A549 (cell line): ENCODE data around the gene TNNT2. TPM values are rescaled to one million over a fixed set of nuclear protein-coding genes. Genes with fewer than 3 reads are reported as not detected.
A peak's percentile ranks its signal among the peaks of the same experiment; 100 is the strongest.

Experiments used
- ATAC-seq, 2 experiments: fragments of 200-7000 bp in 1 of 2; fragments of >200 bp in 1 of 2; cut with Nextera tagmentation in 1 of 2; cut with Tn5 transposase in 1 of 2; 3 replicates each; pipeline versions ENCODE4 v1.8.0 to v1.9.1; 2018 to 2020; ENCODE audit warnings: mild to moderate bottlenecking in 1 of 2, moderate library complexity in 1 of 2
- CTCF ChIA-PET: fragments of 300-600 bp; sonication (Branson Sonifier 250); formaldehyde crosslinking; extraction: SDS; loops from one replicate; lab custom pipeline; 2021; ENCODE audit warnings: antibody characterized with exemption, inconsistent platforms; lab: Yijun Ruan, JAX
- POLR2A ChIA-PET: fragments of 350-600 bp; formaldehyde crosslinking; extraction: SDS; loops from one replicate; lab custom pipeline; 2021; ENCODE audit warnings: antibody characterized with exemption, inconsistent platforms; lab: Yijun Ruan, JAX
- DNase-seq, 2 experiments: peaks; one replicate each; pipeline versions ENCODE4 v3.0.0 to v3.0.0-alpha.2; 2011 to 2016; ENCODE audit warnings: low read depth in 1 of 2, low spot score in 1 of 2
- FAIRE-seq: peaks from 2 replicates; lab custom pipeline; 2011; peaks lifted over from hg19 to GRCh38; lab: Jason Lieb, UNC
- H3K27ac ChIP-seq, 2 experiments: fragments of >200 bp; sonication (Bioruptor Twin); formaldehyde crosslinking; 3 replicates each; pipeline ENCODE4 v1.5.1; 2016 to 2017
- H3K4me1 ChIP-seq: fragments of >200 bp; sonication (Bioruptor Twin); formaldehyde crosslinking; 3 replicates; pipeline ENCODE4 v1.6.1; 2016
- H3K4me2 ChIP-seq: fragments of >200 bp; sonication (Bioruptor Twin); formaldehyde crosslinking; 3 replicates; pipeline ENCODE4 v1.6.1; 2016
- H3K4me3 ChIP-seq: fragments of >200 bp; sonication (Bioruptor Twin); formaldehyde crosslinking; 3 replicates; pipeline ENCODE4 v1.5.1; 2016
- H3K9me3 ChIP-seq: fragments of >200 bp; sonication (Bioruptor Twin); formaldehyde crosslinking; 3 replicates; pipeline ENCODE4 v1.6.1; 2016
- CBX8 ChIP-seq: fragments of 200-600 bp; sonication (generic); IDR thresholded peaks from 2 replicates; pipeline ENCODE4 v1.6.1; 2016
- CEBPB ChIP-seq, 2 experiments: fragments of >200 bp in 1 of 2; sonication (Bioruptor Twin) in 1 of 2; formaldehyde crosslinking in 1 of 2; IDR thresholded peaks; 2 replicates each; pipeline ENCODE4 v1.6.1; 2012 to 2016
- CHD4 ChIP-seq: fragments of 200-600 bp; sonication (generic); IDR thresholded peaks from 2 replicates; pipeline ENCODE4 v1.6.1; 2016; ENCODE audit warnings: antibody characterized with exemption, mild to moderate bottlenecking, borderline replicate concordance
- E2F6 ChIP-seq: IDR thresholded peaks from 2 replicates; pipeline ENCODE4 v1.6.1; 2012; ENCODE audit warnings: low read depth, borderline replicate concordance
- EHF ChIP-seq: fragments of 250-450 bp; sonication (Bioruptor Pico); IDR thresholded peaks from 2 replicates; pipeline ENCODE4 v1.5.0; 2020; ENCODE audit warnings: mild to moderate bottlenecking
- ESRRA ChIP-seq: fragments of 150-350 bp; IDR thresholded peaks from 2 replicates; pipeline ENCODE4 v1.6.1; 2014; ENCODE audit warnings: mild to moderate bottlenecking, low read length, borderline replicate concordance
- FOSL2 ChIP-seq, 2 experiments: fragments of 450-650 bp in 1 of 2; fragments of >200 bp in 1 of 2; sonication (Bioruptor Twin) in 1 of 2; formaldehyde crosslinking; IDR thresholded peaks; 2 replicates each; pipeline versions ENCODE4 v1.5.0 to v1.6.1; 2016 to 2020; ENCODE audit warnings: mild to moderate bottlenecking in 1 of 2, moderate library complexity in 1 of 2
- FOXS1 ChIP-seq: fragments of 250-450 bp; sonication (Bioruptor Pico); IDR thresholded peaks from 2 replicates; pipeline ENCODE4 v1.5.0; 2020; ENCODE audit warnings: mild to moderate bottlenecking, moderate library complexity
- HOXB13 ChIP-seq: fragments of 250-450 bp; sonication (Bioruptor Pico); IDR thresholded peaks from 2 replicates; pipeline ENCODE4 v1.5.0; 2020; ENCODE audit warnings: low read depth, mild to moderate bottlenecking, moderate library complexity
- HOXB5 ChIP-seq: fragments of 250-450 bp; sonication (Bioruptor Pico); IDR thresholded peaks from 2 replicates; pipeline ENCODE4 v1.5.0; 2020; ENCODE audit warnings: mild to moderate bottlenecking, moderate library complexity
- KDM5A ChIP-seq: fragments of 200-600 bp; sonication (generic); IDR thresholded peaks from 2 replicates; pipeline ENCODE4 v1.6.1; 2016; ENCODE audit warnings: antibody characterized with exemption, mild to moderate bottlenecking
- MAFK ChIP-seq: fragments of 450-650 bp; IDR thresholded peaks from 2 replicates; pipeline ENCODE4 v1.6.1; 2014; ENCODE audit not compliant: partially characterized antibody
- MAZ ChIP-seq: fragments of 150-350 bp; IDR thresholded peaks from 2 replicates; pipeline ENCODE4 v1.6.1; 2014; ENCODE audit warnings: antibody characterized with exemption, low read depth, low read length, borderline replicate concordance
- NPAS2 ChIP-seq: fragments of 250-450 bp; sonication (Bioruptor Pico); IDR thresholded peaks from 2 replicates; pipeline ENCODE4 v1.8.0; 2022; ENCODE audit warnings: mild to moderate bottlenecking, moderate library complexity, borderline replicate concordance
- PHF8 ChIP-seq: fragments of 200-600 bp; sonication (generic); IDR thresholded peaks from 2 replicates; pipeline ENCODE4 v1.6.1; 2016; ENCODE audit warnings: low read depth, mild to moderate bottlenecking, antibody characterized with exemption, moderate library complexity, borderline replicate concordance
- POLR2AphosphoS2 ChIP-seq: conservative IDR thresholded peaks from 2 replicates; pipeline ENCODE4 v1.6.1; 2012; ENCODE audit warnings: low read length, improper control_type of control experiment, inconsistent platforms
- RAD21 ChIP-seq, 2 experiments: fragments of >200 bp in 1 of 2; sonication (Bioruptor Twin) in 1 of 2; formaldehyde crosslinking in 1 of 2; IDR thresholded peaks in 1 of 2; conservative IDR thresholded peaks in 1 of 2; 2 replicates in 1 of 2; 3 replicates in 1 of 2; pipeline ENCODE4 v1.6.1; 2012 to 2018; ENCODE audit warnings: inconsistent platforms in 1 of 2
- RCOR1 ChIP-seq: fragments of 150-350 bp; IDR thresholded peaks from 2 replicates; pipeline ENCODE4 v1.6.1; 2014; ENCODE audit warnings: antibody characterized with exemption, low read length, low read depth
- REST ChIP-seq: fragments of 200-600 bp; sonication (generic); IDR thresholded peaks from 2 replicates; pipeline ENCODE4 v1.6.1; 2016; ENCODE audit warnings: antibody characterized with exemption, mild to moderate bottlenecking, moderate library complexity
- SMC3 ChIP-seq: fragments of >200 bp; sonication (Bioruptor Twin); formaldehyde crosslinking; IDR thresholded peaks from 3 replicates; pipeline ENCODE4 v1.6.1; 2018; ENCODE audit warnings: inconsistent platforms
- TP53 ChIP-seq: fragments of 250-450 bp; sonication (Bioruptor Pico); IDR thresholded peaks from 2 replicates; pipeline ENCODE4 v1.5.0; 2021; ENCODE audit warnings: mild to moderate bottlenecking, moderate library complexity
- ZC3H11A ChIP-seq: fragments of 450-650 bp; IDR thresholded peaks from 2 replicates; pipeline ENCODE4 v1.6.1; 2014; ENCODE audit warnings: antibody characterized with exemption, mild to moderate bottlenecking
- ZSCAN20 ChIP-seq: fragments of 250-450 bp; sonication (Bioruptor Pico); IDR thresholded peaks from 2 replicates; pipeline ENCODE4 v1.8.0; 2022; ENCODE audit warnings: mild to moderate bottlenecking, moderate library complexity
- WGBS: methylation state at CpG from one replicate; pipeline ENCODE4 v1.1.6; 2017; ENCODE audit errors: missing lambda C conversion rate; 5-methylcytosine and 5-hydroxymethylcytosine counted together
- polyA plus RNA-seq, 4 experiments: library from polyadenylated mRNA; depleted of rRNA in 3 of 4; stranded (reverse); fragments of >200 nt; fragmentation: RNase III in 1 of 4; extraction: RNeasy Plus Mini Kit Qiagen cat#74134 plus additional on column Dnase treatment in 1 of 4; gene quantifications; 2 replicates in 3 of 4; 3 replicates in 1 of 4; pipeline ENCODE4 v1.2.3, GENCODE V29; 2011 to 2017
- TF ChIP-seq, protein P1 (sequence below): fragments of >200 bp; sonication (Bioruptor Twin); formaldehyde crosslinking; IDR thresholded peaks from 3 replicates; pipeline ENCODE4 v1.5.1; 2016
- TF ChIP-seq, protein P2 (sequence below): IDR thresholded peaks from 2 replicates; pipeline ENCODE4 v1.6.1; 2012

The TNNT2 gene
- polyA plus RNA-seq, 2 of the 4 experiments (the other 2 are of a cell fraction): 0.09 TPM; not detected in 1

DNA sequence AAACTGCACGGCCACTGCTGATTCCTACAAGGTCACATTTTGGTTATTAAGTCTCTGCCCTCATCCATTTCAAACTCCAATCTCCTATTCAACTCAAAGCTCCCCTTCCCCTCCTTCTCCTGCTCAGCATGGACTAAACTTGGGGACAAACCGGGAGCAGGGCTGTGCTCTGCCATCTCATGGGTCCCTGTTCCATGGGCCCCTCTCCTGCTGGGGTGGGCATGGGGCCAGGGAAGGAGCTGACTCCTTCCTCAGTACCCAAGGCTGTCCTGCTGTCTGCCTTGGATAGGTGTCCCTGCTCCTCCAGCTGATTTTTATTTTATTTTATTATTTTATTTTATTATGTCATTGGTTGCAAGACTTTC, 27.1 kb downstream of the TNNT2 start:
- Histone ChIP-seq H3K9me3 (no peaks in the 10 kb centered on the region), H3K27ac (no peak overlapping the region), H3K4me1 (0 out of 3 replicates have a peak, but pooled peaks cover 7% of the 10 kb centered on the region), H3K4me2 (no peak overlapping the region), H3K4me3 (no peak overlapping the region)
- no peak for ATAC-seq
- ChIA-PET POLR2A (no interaction called here), CTCF (interaction anchor here (0.8 to 7.7 kb wide), 7 partner anchors 8 to 132 kb away, joined by 3 to 196 read pairs (median 3); no protein-coding TSS in a partner anchor)
- TF ChIP-seq CHD4 (no peak), HOXB13 (CRISPR knock-in tag) (no peak), MAFK (no peak), E2F6 (no peak), FOXS1 (CRISPR knock-in tag) (no peak), RCOR1 (no peak)
- TF ChIP-seq, protein P1, sequence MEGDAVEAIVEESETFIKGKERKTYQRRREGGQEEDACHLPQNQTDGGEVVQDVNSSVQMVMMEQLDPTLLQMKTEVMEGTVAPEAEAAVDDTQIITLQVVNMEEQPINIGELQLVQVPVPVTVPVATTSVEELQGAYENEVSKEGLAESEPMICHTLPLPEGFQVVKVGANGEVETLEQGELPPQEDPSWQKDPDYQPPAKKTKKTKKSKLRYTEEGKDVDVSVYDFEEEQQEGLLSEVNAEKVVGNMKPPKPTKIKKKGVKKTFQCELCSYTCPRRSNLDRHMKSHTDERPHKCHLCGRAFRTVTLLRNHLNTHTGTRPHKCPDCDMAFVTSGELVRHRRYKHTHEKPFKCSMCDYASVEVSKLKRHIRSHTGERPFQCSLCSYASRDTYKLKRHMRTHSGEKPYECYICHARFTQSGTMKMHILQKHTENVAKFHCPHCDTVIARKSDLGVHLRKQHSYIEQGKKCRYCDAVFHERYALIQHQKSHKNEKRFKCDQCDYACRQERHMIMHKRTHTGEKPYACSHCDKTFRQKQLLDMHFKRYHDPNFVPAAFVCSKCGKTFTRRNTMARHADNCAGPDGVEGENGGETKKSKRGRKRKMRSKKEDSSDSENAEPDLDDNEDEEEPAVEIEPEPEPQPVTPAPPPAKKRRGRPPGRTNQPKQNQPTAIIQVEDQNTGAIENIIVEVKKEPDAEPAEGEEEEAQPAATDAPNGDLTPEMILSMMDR: no peak
- 32% methylated on average over 2 of the region's 2 CpGs for WGBS
- no peak for DNase-seq
- FAIRE-seq: no peak

DNA sequence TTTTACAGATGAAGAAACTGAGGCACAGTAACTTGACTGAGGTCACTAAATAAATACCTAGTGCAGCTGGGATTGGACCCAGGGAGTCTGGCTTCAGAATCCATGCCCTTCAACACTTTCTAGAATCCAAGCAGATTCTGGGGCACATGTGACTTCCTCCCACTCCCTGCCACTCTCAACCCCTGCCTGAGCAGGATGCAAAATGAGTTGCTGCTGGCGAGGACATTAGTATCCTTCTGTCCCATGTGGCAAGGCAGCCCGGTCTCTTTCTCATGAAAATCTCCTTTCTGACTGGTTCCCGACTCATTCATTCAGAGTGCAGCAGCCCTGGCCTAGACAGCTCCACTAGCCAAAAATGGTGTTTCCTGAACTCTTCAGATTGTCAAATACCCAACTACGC, 28.4 kb downstream of the TNNT2 start:
- TF ChIP-seq HOXB5 (CRISPR knock-in tag): no peak
- TF ChIP-seq RAD21 (conservative IDR thresholded peaks at IDR 0.05 in 1 of 2, IDR thresholded peaks at IDR 0.05 in 1 of 2): no peak
- no peak for TF ChIP-seq MAFK
- TF ChIP-seq NPAS2 (CRISPR knock-in tag): no peak
- no peak for TF ChIP-seq MAZ
- TF ChIP-seq TP53 (CRISPR knock-in tag): no peak
- TF ChIP-seq PHF8: no peak
- no peak for TF ChIP-seq ZC3H11A
- TF ChIP-seq KDM5A: no peak
- no peak for TF ChIP-seq ESRRA
- no peak for TF ChIP-seq RCOR1
- no peak for TF ChIP-seq CEBPB (IDR thresholded peaks at IDR 0.05)
- TF ChIP-seq CBX8: no peak
- TF ChIP-seq FOSL2 (IDR thresholded peaks at IDR 0.05): no peak
- TF ChIP-seq FOSL2 (CRISPR knock-in tag; IDR thresholded peaks at IDR 0.05): no peak
- FAIRE-seq (no peak), DNase-seq (no peak), ATAC-seq (no peak)
- no peak overlapping the region for H3K4me2 ChIP-seq
- CTCF ChIA-PET: interaction anchor here (0.9 to 7.7 kb wide), 27 partner anchors 12 to 164 kb away, joined by 3 to 196 read pairs (median 5); partner anchors contain the start of gene PKP1
- H3K27ac ChIP-seq: no peak overlapping the region
- H3K4me3 ChIP-seq: no peak overlapping the region
- no peaks in the 10 kb centered on the region for H3K9me3 ChIP-seq
- 71% methylated on average over 4 of the region's 4 CpGs for WGBS
- 0 out of 3 replicates have a peak, but pooled peaks cover 7% of the 10 kb centered on the region for H3K4me1 ChIP-seq
- POLR2A ChIA-PET: no interaction called here

GRCh38 chr1:201348211-201348566, 29.3 kb downstream of the TNNT2 start:
- ATAC-seq (peak; percentile 86 to 95), DNase-seq (peak; percentile 64 to 92), FAIRE-seq (no peak)
- H3K9me3 ChIP-seq: no peaks in the 10 kb centered on the region
- POLR2A ChIA-PET: no interaction called here
- CTCF ChIA-PET: interaction anchor here (0.7 to 7.7 kb wide), 29 partner anchors 13 to 165 kb away, joined by 3 to 196 read pairs (median 5); partner anchors contain the start of gene PKP1
- no peak overlapping the region for H3K4me3 ChIP-seq
- 0 out of 3 replicates have a peak, but pooled peaks cover 5% of the 10 kb centered on the region for H3K4me1 ChIP-seq
- no peak overlapping the region for H3K4me2 ChIP-seq
- H3K27ac ChIP-seq: no peak overlapping the region
- WGBS: 30% methylated on average over 3 of the region's 6 CpGs
- TF ChIP-seq, protein P2, sequence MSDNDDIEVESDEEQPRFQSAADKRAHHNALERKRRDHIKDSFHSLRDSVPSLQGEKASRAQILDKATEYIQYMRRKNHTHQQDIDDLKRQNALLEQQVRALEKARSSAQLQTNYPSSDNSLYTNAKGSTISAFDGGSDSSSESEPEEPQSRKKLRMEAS: no peak
- no peak for TF ChIP-seq PHF8
- TF ChIP-seq ZSCAN20 (CRISPR knock-in tag): no peak
- TF ChIP-seq POLR2AphosphoS2: no peak
- TF ChIP-seq REST: no peak
- TF ChIP-seq CEBPB (IDR thresholded peaks at IDR 0.05): no peak
- TF ChIP-seq, protein P1: peak; percentile 67
- peak; percentile 56 for TF ChIP-seq SMC3
- no peak for TF ChIP-seq EHF
- TF ChIP-seq RAD21 (conservative IDR thresholded peaks at IDR 0.05 in 1 of 2, IDR thresholded peaks at IDR 0.05 in 1 of 2): peak; percentile 69 to 71
